Measurements from ENCODE around the gene UNC5B. TPM values are rescaled to one million over a fixed set of nuclear protein-coding genes. Genes with fewer than 3 reads are reported as not detected.
A peak's percentile ranks its signal among the peaks of the same experiment; 100 is the strongest.

The UNC5B gene
- total RNA-seq, 1 donor from 2014 or later, result 13.1 TPM

DNA sequence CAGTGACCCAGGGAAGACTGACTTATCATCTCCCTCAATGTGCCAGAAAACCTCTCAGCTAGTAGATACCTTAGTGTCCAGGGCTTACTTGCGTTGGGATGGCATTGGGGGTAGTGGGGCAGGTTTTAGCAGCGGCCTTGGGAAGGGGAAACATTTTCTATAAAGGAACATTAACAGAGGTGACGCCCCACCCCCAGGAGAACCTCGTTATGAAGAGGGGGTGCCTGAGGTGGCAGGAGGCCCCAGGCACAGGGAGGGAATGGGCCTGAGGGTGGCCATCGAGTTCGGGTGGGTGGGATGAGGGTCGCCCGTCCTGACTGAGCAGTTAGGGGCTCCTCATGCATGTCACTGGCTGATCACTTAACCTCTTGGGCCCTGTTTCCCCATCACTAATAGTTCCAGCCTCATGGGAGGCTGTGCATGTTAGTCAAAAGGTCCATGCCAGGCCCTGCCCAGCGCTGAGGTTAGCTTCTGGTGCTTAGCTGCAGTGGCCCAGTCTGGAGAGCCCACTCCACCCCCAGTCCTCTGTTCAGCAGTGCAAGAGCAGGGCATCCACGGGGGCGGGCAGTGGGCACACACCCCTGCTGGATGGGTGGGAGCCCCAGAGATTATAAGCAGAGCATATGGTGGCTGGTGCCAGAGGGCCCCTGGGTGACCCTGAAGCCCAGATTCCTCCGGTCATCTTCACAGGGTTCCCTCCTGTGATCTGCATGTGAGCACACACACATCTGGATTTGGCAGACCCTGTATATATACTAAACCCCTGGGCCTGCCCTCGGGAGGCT is 27.0 kb downstream of the UNC5B start:
- Mint-ChIP-seq H3K9me3 (ENCODE audit: unreplicated experiment) (no peaks in the 10 kb centered on the region), H3K4me3 (ENCODE audit: unreplicated experiment) (no peak overlapping the region), H3K27ac (ENCODE audit: unreplicated experiment) (no peak overlapping the region), H3K4me1 (ENCODE audit: unreplicated experiment) (peaks cover 65% of the 10 kb centered on the region), H3K36me3 (ENCODE audit: unreplicated experiment) (no peaks in the 10 kb centered on the region), H3K27me3 (ENCODE audit: unreplicated experiment) (no peaks in the 10 kb centered on the region)
- no peak for DNase-seq (ENCODE audit: extremely low spot score, unreplicated experiment)
- TF ChIP-seq, protein P1, sequence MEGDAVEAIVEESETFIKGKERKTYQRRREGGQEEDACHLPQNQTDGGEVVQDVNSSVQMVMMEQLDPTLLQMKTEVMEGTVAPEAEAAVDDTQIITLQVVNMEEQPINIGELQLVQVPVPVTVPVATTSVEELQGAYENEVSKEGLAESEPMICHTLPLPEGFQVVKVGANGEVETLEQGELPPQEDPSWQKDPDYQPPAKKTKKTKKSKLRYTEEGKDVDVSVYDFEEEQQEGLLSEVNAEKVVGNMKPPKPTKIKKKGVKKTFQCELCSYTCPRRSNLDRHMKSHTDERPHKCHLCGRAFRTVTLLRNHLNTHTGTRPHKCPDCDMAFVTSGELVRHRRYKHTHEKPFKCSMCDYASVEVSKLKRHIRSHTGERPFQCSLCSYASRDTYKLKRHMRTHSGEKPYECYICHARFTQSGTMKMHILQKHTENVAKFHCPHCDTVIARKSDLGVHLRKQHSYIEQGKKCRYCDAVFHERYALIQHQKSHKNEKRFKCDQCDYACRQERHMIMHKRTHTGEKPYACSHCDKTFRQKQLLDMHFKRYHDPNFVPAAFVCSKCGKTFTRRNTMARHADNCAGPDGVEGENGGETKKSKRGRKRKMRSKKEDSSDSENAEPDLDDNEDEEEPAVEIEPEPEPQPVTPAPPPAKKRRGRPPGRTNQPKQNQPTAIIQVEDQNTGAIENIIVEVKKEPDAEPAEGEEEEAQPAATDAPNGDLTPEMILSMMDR (IDR thresholded peaks at IDR 0.05), result no peak

DNA sequence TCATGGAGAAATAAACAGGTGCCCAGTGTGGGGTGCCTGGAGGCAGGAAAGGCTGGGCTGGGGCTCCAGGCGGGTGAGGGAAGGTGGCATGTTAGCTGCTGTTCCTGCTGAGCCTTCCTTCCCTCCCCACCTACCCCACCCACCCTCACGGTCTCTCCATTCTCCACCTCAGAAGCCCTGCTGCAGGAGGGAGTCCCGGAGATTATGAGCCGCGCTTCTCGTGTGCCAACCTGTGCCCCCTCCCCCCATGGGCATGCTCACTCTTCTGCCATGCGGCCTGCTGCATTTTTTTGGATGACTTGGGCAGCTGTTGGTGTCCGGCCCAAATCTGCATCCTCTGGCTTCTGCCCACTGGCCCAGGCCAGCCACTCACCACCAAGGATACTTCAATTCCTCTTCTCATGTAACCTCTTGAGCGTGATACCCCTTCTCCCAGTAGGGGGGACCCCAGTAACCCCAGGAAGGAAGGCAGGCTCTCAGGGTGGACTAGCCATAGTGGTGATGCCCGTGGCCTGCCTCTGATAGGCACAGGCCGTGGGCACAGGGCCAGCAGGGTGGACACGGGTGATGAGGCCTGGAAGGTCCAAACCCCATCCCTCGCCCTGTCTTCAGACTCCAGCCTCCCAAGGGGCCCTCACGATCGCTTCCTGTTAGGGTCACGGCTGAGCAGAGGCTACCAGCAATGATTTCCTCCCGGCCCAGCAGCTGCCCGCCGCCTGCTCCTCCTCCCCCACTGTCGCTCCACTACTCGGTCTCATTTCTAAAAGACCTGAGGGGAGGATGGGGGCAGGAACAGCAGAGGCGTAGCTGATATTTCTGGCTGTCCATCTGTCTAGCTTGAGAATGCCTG is 27.8 kb downstream of the UNC5B start:
- H3K4me1 Mint-ChIP-seq (ENCODE audit: unreplicated experiment), result peaks cover 67% of the 10 kb centered on the region
- H3K4me3 Mint-ChIP-seq (ENCODE audit: unreplicated experiment), result no peak overlapping the region
- H3K27ac Mint-ChIP-seq (ENCODE audit: unreplicated experiment), result peak overlapping the region; percentile 24
- no peak for DNase-seq (ENCODE audit: extremely low spot score, unreplicated experiment)
- no peaks in the 10 kb centered on the region for H3K36me3 Mint-ChIP-seq (ENCODE audit: unreplicated experiment)
- H3K27me3 Mint-ChIP-seq (ENCODE audit: unreplicated experiment), result no peaks in the 10 kb centered on the region
- H3K9me3 Mint-ChIP-seq (ENCODE audit: unreplicated experiment), result no peaks in the 10 kb centered on the region
- TF ChIP-seq, protein P1 (IDR thresholded peaks at IDR 0.05), result no peak

DNA sequence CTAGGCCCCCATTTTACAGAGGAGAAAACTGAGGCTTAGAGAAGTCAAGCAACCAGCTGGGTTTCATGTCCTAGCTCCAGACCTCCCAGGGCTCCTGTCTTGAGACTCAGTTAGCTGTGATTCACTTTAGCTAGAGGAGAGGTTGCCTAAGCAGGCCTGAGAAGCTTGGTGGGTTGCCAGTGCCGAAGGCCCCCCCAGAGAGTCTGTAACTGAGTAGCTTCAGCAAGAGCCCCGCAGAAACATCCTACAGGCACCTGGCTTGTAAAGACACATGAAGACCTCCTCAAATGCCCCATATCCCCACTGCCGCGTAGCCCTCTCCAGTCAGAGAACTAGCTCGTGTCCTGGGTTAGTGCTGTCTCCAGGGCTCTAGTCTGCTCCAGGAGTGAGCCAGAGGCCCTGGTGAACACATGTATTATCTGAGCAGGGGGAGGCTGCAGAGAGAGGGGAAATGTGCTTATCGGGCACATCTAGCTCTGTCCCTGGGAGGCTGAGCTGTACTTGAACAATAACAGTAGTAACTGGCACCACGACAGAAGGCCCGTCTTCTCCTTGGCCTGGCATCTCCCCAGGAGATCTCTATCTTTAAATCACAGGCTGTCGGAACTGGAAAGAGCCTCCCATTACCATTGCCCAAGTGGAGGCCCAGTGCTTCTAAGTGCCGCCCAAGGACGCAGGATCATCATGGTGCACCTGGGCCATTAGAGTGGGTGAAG is 28.9 kb downstream of the UNC5B start:
- H3K9me3 Mint-ChIP-seq (ENCODE audit: unreplicated experiment), result no peaks in the 10 kb centered on the region
- H3K27ac Mint-ChIP-seq (ENCODE audit: unreplicated experiment), result peak overlapping the region; percentile 24
- H3K4me3 Mint-ChIP-seq (ENCODE audit: unreplicated experiment), result no peak overlapping the region
- TF ChIP-seq, protein P1 (IDR thresholded peaks at IDR 0.05), result no peak
- H3K4me1 Mint-ChIP-seq (ENCODE audit: unreplicated experiment), result peaks cover 67% of the 10 kb centered on the region
- H3K27me3 Mint-ChIP-seq (ENCODE audit: unreplicated experiment), result no peaks in the 10 kb centered on the region
- no peak for DNase-seq (ENCODE audit: extremely low spot score, unreplicated experiment)
- H3K36me3 Mint-ChIP-seq (ENCODE audit: unreplicated experiment), result no peaks in the 10 kb centered on the region

DNA sequence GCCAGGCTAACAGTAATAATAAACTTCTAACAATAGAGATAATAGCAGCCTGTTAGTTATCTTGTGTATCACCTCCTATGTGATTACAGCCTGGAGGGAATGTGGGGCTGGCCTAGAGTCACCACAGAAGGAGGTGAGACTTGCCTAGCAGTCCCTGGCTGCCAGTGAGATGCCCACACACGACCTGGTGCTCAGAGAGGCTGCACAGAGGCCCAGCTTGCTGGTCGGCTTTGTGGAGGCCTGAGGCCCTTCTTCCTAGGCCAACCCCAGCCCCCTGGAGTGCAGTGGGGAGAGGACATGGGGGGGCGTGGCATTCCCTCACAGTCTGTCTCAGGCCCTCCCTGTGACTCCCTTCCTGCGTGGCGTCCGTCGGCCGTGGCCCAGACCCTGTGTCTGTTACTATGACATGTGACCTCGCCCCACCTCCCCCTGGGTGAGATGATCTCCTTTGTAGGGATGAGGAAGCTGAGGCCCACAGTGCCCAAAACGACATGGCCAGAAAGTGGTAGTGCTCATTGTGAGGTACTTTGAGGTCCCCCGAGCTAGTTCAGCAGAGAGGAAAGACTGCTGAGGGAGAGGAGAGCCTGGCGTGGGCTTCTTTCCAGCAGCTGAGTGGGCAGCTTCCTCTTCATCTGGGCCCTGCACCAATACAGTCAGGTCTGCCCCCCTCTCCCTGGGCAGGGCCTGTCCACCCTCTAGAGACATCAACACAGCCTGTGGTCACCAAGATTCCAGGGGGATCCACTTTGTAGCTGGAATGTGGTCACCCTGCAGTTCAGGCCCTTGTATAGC is 29.7 kb downstream of the UNC5B start:
- peak overlapping the region; percentile 34 for H3K27ac Mint-ChIP-seq (ENCODE audit: unreplicated experiment)

More for the DNA sequence above, 29.7 kb downstream of the UNC5B start:
- TF ChIP-seq, protein P1 (IDR thresholded peaks at IDR 0.05), result no peak
- Mint-ChIP-seq H3K9me3 (ENCODE audit: unreplicated experiment) (no peaks in the 10 kb centered on the region), H3K27me3 (ENCODE audit: unreplicated experiment) (no peaks in the 10 kb centered on the region), H3K4me3 (ENCODE audit: unreplicated experiment) (no peak overlapping the region), H3K36me3 (ENCODE audit: unreplicated experiment) (no peaks in the 10 kb centered on the region), H3K4me1 (ENCODE audit: unreplicated experiment) (peaks cover 72% of the 10 kb centered on the region)
- no peak for DNase-seq (ENCODE audit: extremely low spot score, unreplicated experiment)
